ENCODE data around the gene GPR156.

The GPR156 gene

DNA sequence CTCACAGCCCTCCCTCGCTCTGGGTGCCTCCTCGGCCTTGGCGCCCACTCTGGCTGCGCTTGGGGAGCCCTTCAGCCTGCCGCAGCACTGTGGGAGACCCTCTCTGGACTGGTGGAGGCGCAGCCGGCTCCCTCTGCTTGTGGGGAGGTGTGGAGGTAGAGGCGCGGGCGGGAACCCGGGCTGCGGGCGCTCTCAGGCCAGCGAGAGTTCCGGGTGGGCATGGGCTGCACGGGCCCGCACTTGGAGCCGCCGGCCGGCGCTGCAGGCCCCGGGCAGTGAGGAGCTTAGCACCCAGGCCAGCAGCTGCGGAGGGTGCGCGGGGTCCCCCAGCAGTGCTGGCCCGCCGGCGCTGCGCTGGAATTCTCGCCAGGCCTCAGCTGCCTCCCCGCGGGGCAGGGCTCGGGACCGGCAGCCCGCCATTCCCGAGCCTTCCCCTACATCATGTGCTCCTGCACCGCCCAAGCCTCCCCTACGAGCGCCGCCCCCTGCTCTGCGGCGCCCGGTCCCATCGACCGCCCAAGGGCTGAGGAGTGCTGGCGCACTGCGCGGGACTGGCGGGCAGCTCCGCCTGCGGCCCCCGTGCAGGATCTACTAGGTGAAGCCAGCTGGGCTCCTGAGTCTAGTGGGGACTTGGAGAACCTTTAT, 144.8 kb downstream of the GPR156 start:
- H3K27me3 ChIP-seq: no peaks in the 10 kb centered on the region
- no peaks in the 10 kb centered on the region for H4K20me1 ChIP-seq
- peaks cover 0 to 14% (median 9%) of the 10 kb centered on the region in 11 experiments; a peak in 14 of 22 replicates for H3K9me3 ChIP-seq (replicated peaks in 1 of 11)
- no peak overlapping the region for H3K9ac ChIP-seq
- no peak for TF ChIP-seq Cebpa-rat (IDR thresholded peaks at IDR 0.05)
- H3K4me2 ChIP-seq: no peak overlapping the region
- H3K4me3 ChIP-seq: no peak overlapping the region
- H3K27ac ChIP-seq: no peak overlapping the region
- peaks cover 0 to 2% (median 0%) of the 10 kb centered on the region in 10 experiments; a peak in 3 of 20 replicates for H3K4me1 ChIP-seq
- H3K36me3 ChIP-seq: no peaks in the 10 kb centered on the region

DNA sequence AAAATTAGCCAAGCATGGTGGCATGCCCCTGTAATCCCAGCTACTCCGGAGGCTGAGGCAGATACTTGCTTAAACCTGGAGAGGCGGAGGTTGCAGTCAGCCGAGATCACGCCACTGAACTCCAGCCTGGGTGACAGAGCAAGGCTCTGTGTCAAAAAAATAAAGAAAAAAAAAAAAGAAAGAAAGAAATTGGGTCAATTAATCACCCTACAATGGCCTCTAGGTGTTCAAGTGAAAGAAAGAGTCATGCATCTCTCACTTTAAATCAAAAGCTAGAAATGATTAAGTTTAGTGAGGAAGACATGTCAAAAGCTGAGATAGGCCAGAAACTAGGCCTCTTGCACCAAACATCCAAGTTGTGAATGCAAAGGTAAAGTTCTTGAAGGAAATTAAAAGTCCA, 145.9 kb downstream of the GPR156 start:
- Histone ChIP-seq H3K4me1 (no peaks in the 10 kb centered on the region), H3K27me3 (no peaks in the 10 kb centered on the region), H3K9ac (no peak overlapping the region), H3K36me3 (no peaks in the 10 kb centered on the region), H3K9me3 (replicated peaks in 1 of 11) (peaks cover 0 to 14% (median 9%) of the 10 kb centered on the region in 11 experiments; a peak in 14 of 22 replicates), H3K4me2 (no peak overlapping the region), H3K4me3 (no peak overlapping the region), H4K20me1 (no peaks in the 10 kb centered on the region), H3K27ac (no peak overlapping the region)
- no peak for TF ChIP-seq Cebpa-rat (IDR thresholded peaks at IDR 0.05)

DNA sequence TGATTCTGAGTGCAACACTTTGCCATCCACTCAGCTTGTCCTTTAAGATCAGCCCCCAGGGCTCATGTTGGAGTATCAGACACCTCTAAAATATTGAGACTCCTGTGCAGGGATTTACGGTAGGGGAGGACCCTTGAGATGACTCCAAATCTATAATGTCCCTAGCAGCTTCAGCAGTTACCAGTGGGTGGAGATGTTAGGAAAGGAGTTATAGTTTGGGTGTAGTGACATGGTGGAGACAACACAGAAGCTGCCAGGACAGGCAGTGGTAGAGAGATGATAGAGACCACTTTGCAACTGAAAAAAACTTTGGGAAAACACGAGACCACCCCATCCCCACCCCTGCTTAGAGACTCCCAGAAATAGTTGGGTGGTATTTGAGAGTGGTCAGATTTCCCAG, 147.5 kb downstream of the GPR156 start:
- H3K36me3 ChIP-seq: no peaks in the 10 kb centered on the region
- H3K9ac ChIP-seq: no peak overlapping the region
- H3K4me3 ChIP-seq: no peak overlapping the region
- H3K4me2 ChIP-seq: no peak overlapping the region
- H4K20me1 ChIP-seq: no peaks in the 10 kb centered on the region
- peaks cover 0 to 14% (median 9%) of the 10 kb centered on the region in 11 experiments; a peak in 14 of 22 replicates for H3K9me3 ChIP-seq (replicated peaks in 1 of 11)
- TF ChIP-seq Cebpa-rat (IDR thresholded peaks at IDR 0.05): no peak
- no peak overlapping the region for H3K27ac ChIP-seq
- H3K27me3 ChIP-seq: no peaks in the 10 kb centered on the region
- no peaks in the 10 kb centered on the region for H3K4me1 ChIP-seq

DNA sequence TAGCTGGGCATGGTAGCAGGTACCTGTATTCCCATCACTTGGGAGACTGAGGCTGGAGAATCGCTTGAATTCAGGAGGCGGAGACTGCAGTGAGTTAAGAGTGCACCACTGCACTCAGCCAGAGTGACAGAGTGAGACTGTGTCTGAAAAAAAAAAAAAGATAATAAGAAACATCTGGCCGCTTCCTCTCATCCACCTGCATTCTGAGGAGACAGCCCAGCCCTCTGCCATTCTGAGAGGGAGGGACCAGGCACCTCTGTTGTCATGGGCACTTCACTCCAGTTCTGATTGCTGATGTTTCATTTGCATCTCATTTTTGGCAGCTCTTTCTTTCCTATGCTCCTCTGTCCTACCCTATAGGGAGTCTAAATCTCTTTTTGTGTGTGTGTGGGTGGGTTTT, 154.4 kb downstream of the GPR156 start:
- Histone ChIP-seq H3K36me3 (no peaks in the 10 kb centered on the region), H3K4me1 (no peaks in the 10 kb centered on the region), H3K4me3 (no peak overlapping the region), H3K27me3 (no peaks in the 10 kb centered on the region), H3K4me2 (no peak overlapping the region), H3K9ac (no peak overlapping the region), H3K9me3 (replicated peaks in 1 of 11) (no peaks in the 10 kb centered on the region), H3K27ac (no peak overlapping the region), H4K20me1 (no peaks in the 10 kb centered on the region)
- no peak for TF ChIP-seq Cebpa-rat (IDR thresholded peaks at IDR 0.05)

DNA sequence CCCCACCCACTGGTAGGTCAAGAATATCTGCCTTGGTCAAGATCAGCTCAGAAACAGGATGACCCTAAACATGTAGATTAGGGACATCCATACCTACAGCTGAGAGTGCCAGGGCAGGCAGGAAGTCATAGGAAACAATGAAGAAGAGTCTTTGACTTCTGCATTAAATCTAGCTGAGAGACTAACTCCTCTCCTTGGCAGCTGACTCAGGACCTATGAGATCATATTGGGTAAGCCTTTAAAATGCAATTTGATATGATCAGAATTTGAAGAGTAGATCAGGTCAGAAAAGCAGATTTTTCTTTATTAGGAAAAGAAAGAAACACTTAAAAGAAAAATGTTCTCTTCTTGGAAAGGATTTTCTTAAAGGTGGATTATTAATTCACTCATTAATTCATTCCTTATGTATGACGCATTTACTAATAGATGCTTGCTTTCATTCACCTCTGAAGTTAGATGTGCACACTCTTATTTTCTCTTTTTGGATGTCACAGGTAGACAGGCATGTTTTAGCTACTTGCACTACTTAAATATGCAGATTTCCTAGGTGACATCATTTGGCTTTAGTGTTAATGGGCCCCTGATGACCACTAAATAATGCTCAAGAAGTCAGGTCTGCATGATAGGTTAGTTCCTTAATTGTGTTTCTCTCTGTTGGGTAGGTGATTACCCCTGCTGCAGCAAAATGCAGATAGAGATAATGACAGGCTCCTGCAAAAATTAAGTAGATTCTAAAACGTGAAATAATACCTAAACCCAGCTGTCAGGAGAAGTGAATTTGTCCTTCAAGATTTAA, 155.1 kb downstream of the GPR156 start:
- Histone ChIP-seq H3K4me2 (no peak overlapping the region), H3K9me3 (replicated peaks in 1 of 11) (no peaks in the 10 kb centered on the region), H4K20me1 (no peaks in the 10 kb centered on the region), H3K4me3 (no peak overlapping the region), H3K27ac (no peak overlapping the region), H3K9ac (no peak overlapping the region), H3K36me3 (no peaks in the 10 kb centered on the region), H3K4me1 (no peaks in the 10 kb centered on the region), H3K27me3 (no peaks in the 10 kb centered on the region)
- no peak for TF ChIP-seq Cebpa-rat (IDR thresholded peaks at IDR 0.05)

DNA sequence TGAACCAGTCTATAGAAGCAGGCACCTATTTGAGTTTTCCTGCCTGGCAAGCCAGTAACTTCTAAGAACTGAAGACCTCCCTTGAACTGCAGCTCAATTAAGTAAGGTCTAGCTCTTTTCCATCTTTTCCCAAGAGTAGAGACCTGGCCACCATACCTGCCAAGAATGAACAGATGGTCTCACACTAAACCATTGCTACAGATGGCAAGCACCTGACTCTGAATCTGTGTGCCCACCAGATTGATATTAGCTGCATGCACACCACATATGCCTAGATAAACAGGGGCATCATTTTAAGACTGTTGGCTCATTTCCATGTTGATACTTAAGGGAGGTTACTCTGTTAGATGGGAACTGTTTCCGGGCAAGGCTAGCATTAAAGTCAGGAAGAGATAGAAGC, 156.0 kb downstream of the GPR156 start:
- Histone ChIP-seq H3K9ac (no peak overlapping the region), H3K4me2 (no peak overlapping the region), H3K4me1 (no peaks in the 10 kb centered on the region), H4K20me1 (no peaks in the 10 kb centered on the region), H3K27ac (no peak overlapping the region), H3K36me3 (no peaks in the 10 kb centered on the region), H3K9me3 (replicated peaks in 1 of 11) (no peaks in the 10 kb centered on the region), H3K4me3 (no peak overlapping the region), H3K27me3 (no peaks in the 10 kb centered on the region)
- no peak for TF ChIP-seq Cebpa-rat (IDR thresholded peaks at IDR 0.05)

DNA sequence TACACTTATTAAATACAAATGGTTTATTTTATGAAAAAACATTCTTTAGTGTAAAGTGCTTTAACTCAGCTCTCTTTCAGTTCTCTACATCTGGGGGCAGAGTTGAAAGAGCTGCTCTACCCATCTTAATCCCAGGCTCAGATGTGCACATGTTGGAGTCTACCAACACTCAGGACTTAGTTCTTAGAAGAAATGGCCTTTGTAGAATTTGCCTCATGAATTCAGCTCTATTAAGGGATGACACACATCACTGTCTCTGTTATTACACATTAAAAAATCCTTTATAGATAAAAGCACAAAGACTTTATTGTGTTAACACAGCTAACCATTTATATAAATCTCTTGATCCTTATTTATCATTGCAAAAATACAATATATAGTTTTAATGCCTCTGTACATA, 159.0 kb downstream of the GPR156 start:
- no peak overlapping the region for H3K4me2 ChIP-seq
- no peaks in the 10 kb centered on the region for H4K20me1 ChIP-seq
- TF ChIP-seq Cebpa-rat (IDR thresholded peaks at IDR 0.05): no peak
- H3K36me3 ChIP-seq: no peaks in the 10 kb centered on the region
- no peaks in the 10 kb centered on the region for H3K4me1 ChIP-seq
- H3K9me3 ChIP-seq (replicated peaks in 1 of 11): no peaks in the 10 kb centered on the region
- H3K9ac ChIP-seq: no peak overlapping the region
- H3K27me3 ChIP-seq: no peaks in the 10 kb centered on the region
- H3K4me3 ChIP-seq: no peak overlapping the region
- H3K27ac ChIP-seq: no peak overlapping the region

DNA sequence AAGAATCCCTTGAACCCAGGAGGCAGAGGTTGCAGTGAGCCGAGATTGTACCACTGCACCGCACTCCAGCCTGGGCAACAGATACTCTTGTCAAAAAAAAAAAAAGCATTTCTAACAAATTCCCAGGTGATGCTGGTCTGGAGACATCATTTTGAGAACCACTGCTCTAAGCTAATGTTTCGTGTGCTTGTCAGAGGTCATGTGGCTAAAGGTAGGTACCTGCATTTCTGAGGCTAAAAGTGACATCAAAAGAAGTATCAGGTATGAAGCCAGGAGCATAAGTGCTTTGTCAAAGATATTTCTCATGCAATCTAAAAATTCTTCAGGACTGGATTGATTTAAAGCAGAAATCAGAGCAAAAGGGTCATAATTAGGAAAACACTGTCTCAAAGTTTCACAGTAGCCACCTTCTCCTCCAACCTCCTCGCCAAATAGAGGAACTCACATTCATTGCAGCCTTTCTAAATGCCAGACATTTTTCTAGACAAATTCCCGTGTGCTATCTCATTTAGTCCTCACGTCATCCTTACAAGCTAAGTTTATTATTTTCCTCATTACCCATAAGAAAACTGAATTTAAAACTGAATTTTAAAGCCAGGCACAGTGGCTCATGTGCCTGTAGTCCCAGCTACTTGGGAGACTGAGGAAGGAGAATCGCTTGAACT, 165.0 kb downstream of the GPR156 start:
- H3K27me3 ChIP-seq: no peaks in the 10 kb centered on the region
- no peaks in the 10 kb centered on the region for H3K36me3 ChIP-seq
- H3K9ac ChIP-seq: no peak overlapping the region
- peaks cover 20 to 27% (median 24%) of the 10 kb centered on the region in 11 experiments for H3K9me3 ChIP-seq (replicated peaks in 1 of 11)
- H3K4me1 ChIP-seq: no peaks in the 10 kb centered on the region
- no peak overlapping the region for H3K4me2 ChIP-seq
- no peaks in the 10 kb centered on the region for H4K20me1 ChIP-seq
- no peak overlapping the region for H3K27ac ChIP-seq
- H3K4me3 ChIP-seq: no peak overlapping the region
- no peak for TF ChIP-seq Cebpa-rat (IDR thresholded peaks at IDR 0.05)
